Activated CD4-positive, alpha-beta T cell treated with anti-CD3 and anti-CD28 coated beads, Interleukin-2, amount 50 U/mL, for 24 hours (primary cell): Measurements from ENCODE around the gene RFX2.
"Not testable (repeated sequence)": the region's sequence is repeated elsewhere in the genome, so short reads cannot be mapped to it uniquely, and the experiment has no call there.

Source experiments
- DNase-seq, 2 donors: peaks; one replicate each; pipeline ENCODE4 v3.0.0-alpha.2; 2020; ENCODE audit warnings: low read depth in 1 of 2, low spot score in 1 of 2

The RFX2 gene

GRCh38 chr19:6076675-6077463, 33.4 kb downstream of the RFX2 start:
- no peak for DNase-seq

DNA sequence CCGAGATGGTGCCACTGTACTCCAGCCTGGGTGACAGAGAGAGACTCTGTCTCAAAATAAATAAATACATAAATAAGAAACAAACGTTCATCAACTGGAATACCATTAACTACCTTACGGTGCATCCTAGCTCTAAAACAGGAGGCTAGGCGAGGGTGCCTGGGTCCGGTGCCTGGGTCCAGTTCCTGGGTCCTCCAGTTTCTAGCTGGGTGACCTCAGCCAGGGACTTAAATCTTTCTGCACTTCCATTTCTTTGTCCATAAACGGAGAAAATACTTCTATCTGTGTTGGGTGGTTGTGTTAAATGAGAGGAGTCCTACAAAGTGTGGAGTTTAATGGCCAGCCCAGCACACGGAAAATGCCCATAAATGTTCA, 34.0 kb downstream of the RFX2 start:
- no peak for DNase-seq

- DNase-seq: no peak
Observed at GRCh38 chr19:6074709-6075403, 35.4 kb downstream of the RFX2 start.

GRCh38 chr19:6073858-6074708, 36.2 kb downstream of the RFX2 start:
- no peak for DNase-seq

DNA sequence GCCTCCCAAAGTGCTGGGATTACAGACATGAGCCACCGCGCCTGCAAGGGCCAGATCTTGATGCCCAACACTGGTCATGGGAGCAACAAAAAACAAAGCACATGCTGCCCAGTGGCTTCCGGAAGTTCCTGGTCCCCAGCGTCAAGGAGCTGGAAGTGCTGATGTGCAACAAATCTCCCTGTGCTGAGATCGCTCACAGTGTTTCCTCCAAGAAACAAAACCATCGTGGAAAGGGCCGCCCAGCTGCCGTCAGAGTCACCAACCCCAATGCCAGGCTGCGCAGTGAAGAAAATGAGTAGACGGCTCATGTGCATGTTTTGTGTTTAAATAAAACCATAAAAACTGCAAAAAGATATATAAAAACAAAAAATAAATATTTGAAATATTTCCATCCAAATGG, 37.1 kb downstream of the RFX2 start:
- DNase-seq: not testable (repeated sequence)

- no peak for DNase-seq
Observed at GRCh38 chr19:6071875-6072274, 38.4 kb downstream of the RFX2 start.

DNA sequence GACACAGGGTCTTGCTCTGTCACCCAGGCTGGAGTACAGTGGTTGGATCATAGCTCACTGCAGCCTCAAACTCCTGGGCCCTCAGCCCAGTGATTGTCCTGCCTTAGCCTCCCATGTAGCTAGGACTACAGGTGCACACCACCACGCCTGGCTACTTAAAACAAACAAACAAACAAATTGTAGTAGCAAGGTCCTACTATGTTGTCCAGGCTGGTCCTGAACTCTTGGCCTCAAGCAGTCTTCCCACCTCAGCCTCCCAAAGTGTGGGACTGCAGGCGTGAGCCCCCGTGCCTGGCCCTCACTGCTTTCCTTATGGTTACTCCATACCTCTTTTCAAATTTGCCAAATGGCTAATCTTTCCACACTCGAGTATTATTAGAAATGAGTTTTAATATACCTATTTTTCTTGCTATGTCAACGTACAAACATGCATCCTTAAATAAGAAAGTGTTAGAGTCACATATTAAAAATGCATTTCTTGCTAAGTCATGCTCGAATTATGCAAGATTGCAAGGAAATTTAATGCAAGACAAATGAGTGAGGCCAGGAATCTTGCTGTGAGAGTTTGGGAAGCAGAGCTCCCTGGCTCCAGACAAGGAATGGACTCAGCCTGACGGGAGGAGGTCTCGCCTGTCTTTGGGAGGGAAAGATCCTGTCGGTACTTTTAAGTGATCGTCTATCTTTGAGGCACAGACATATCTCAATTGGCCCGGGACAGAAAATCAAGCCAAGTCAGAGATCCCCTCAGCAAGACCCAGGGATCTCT, 39.4 kb downstream of the RFX2 start:
- no peak for DNase-seq

- no peak for DNase-seq
Observed at GRCh38 chr19:6070207-6070681, 40.1 kb downstream of the RFX2 start.

- DNase-seq: no peak
Observed at GRCh38 chr19:6069268-6069791, 41.0 kb downstream of the RFX2 start.

DNA sequence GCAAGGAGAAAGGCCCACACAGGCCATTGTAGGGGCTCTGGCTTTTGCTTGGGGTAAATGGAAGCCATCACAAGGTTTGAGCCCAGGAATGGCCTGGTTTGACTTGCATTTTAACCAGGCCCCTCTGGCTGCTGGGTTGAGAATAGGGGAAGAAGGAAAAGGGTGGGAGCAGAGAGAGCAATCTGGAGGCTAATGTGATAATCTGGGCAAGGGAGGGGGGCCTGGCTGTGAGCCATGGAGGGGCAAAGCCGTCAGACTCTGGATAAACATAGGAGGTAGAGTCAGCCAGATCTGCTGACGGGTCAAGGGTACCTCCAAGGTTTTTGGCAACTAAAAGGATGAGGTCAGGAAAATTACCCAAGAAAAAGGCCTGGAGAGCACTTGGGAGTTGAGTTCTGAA, 41.6 kb downstream of the RFX2 start:
- DNase-seq: no peak

GRCh38 chr19:6067975-6068374, 42.3 kb downstream of the RFX2 start:
- DNase-seq: no peak

GRCh38 chr19:6066661-6067646, 43.3 kb downstream of the RFX2 start:
- no peak for DNase-seq

DNA sequence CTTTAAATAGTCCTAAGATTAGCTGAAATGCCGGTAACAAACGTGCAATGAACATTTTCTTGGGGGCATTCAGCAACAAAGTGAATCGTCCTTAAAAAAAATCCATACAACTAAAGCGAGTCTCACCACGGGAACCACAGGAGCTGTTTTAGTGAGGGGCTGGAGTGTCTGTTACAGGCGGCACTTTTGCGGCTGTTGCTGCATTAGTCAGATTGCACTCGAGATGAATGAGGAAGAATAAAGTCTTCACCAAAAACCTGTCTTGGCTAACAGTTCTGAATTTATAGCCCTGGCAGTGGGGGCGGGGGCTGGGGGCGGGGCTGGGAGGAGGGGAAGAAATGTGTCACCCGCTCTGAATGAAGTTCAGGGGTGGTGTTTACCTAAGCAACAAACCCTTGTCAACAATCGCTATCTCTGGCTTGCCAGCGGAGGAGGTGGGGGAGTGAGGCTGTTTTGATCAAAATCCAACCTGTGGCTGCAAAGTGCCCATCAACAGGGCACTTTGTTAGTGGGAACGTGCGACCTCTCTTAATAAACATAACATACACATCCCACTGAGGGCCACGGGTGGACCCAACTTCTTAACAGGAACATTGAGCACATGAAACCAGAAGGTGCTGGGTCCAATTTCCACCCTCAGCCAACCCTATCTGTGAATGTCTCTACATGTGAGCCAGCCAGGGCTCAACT, 44.5 kb downstream of the RFX2 start:
- DNase-seq: peak; percentile 16 to 27

DNA sequence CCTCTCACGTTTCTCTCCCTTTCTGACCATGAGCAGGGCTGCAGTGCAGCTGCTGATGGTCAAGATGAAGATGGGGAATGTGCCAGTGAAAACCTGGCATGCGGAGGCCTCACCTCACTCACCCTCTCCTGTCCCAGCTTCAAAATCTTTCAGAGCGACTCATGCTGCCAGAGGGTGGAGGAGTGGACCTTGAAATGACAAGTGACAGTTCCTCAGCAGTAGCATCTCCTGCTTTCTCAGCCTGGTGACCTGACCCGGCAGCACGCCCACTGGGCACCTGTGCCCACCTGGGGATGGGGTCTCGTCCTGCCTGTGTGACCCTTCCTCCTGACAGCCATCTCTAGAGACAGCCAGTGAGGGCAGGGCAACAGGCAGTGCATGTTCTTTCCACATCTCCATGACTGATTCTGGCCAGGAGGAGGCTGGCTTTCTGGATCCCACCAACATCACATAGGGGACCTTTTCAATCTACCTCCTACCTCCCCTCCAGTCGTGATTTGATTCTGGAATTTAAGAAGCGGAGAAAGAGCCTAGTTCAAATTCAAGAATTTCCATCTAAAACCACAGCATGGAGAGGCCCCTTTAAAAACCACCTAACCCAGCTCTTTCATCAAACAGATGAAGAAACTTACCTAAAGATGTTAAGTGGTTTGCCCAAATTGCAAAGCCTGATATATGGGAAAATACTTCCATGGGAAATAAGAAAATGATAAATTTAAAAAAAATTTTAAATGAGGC, 45.8 kb downstream of the RFX2 start:
- no peak for DNase-seq

DNA sequence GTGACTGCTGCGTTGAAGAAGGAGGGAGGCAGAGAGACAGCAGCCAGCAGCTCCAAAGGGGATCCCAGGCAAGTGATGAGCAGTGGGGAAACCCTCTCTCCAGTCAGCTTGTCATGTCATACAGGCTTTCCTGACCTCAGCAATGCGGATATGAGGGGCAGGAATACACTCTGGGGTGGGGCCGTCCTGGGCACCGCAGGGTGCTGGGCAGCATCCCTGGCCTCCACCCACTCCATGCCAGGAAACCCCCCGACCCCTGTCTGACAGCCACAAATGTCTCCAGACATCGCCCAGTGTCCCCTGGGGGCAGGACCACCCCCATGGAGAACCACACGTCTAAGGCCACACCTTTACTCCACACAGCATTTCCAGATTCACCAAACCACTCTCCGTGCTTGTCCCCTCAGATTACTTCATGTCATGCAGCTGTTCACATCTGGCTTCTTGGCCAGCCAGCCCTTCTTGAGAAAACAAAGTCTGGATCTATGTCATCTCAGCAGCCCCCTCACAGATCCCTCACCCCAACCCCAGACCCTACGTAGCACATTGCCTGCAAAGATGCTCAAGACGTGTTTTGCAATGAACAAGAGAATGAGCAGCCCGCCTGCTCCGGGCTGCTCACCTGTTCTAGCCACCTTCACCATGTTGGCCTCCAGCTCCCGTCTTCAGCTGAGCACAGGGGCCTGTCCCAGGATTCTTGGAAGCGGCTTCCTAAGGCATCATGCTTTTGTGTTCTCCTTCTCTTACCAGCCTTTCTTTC, 46.5 kb downstream of the RFX2 start:
- DNase-seq: no peak

DNA sequence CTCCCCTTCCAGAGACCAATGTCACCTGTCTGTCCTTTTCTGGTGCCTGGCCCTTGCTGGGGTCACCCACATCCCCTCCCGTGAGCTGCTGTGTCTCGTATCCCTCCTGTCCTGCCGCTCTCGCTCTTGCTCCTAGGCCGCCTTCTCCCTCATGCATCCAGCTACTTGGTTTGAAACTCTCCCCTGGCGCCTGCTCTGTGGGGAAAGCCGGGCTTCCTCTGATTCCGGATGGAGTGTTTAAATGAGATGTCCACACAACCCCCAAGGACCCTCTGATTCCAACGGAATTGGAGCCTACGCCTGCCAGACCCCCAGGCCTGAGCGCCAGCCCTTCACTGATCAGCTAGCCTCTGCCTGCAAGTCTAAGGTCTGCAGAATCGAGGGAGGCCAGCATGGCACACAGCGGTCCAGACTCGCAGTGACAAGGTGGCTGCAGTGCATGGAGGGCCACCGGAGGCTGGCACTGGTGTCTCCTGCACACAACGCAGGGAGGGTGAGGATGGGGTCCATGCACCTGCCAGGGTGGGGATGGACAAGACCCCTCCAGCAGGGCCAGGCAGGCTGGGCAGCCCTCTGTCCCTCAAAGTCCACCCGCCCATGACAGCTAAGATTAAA, 47.2 kb downstream of the RFX2 start:
- DNase-seq: no peak

DNA sequence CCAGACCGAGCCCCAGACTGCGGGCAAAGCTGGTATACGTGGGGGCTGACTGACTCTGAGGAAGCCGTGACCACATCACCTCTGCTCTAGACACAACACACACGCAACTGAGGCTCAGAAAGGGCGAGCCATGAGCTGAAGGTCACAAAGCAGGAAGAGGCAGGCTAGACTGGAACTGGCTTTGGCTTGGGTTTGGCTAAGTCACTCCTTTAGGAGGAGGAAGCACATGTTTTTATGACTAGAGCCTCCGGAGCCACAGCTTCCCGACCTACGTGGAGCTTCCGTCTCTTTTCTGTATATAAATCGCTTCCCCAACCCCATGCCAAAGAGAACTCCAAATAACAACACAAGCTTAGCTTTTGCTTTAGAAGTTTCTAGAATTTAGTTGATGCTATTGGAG, 48.0 kb downstream of the RFX2 start:
- DNase-seq: no peak
